ENCODE results near the gene AMACR.

Gene AMACR

GRCh38 chr5:34008802-34009201 is 952 bp upstream of the AMACR start:
- no peak for DNase-seq (ENCODE audit: low read depth in 2 of 2, low spot score in 1 of 2)

- no peak for DNase-seq (ENCODE audit: low read depth in 2 of 2, low spot score in 1 of 2)
Measured at GRCh38 chr5:34007201-34007620, 639 bp downstream of the AMACR start.

- no peak for DNase-seq (ENCODE audit: low read depth in 2 of 2, low spot score in 1 of 2)
Measured at GRCh38 chr5:34005681-34006080, 2.2 kb downstream of the AMACR start.

- no peak for DNase-seq (ENCODE audit: low read depth in 2 of 2, low spot score in 1 of 2)
Measured at GRCh38 chr5:34005211-34005610, 2.6 kb downstream of the AMACR start.

- DNase-seq (ENCODE audit: low read depth in 2 of 2, low spot score in 1 of 2) = no peak
Measured at GRCh38 chr5:34003941-34004340, 3.9 kb downstream of the AMACR start.

GRCh38 chr5:34002629-34003328 is 5.1 kb downstream of the AMACR start:
- DNase-seq (ENCODE audit: low read depth in 2 of 2, low spot score in 1 of 2) = no peak

- no peak for DNase-seq (ENCODE audit: low read depth in 2 of 2, low spot score in 1 of 2)
Measured at GRCh38 chr5:34001241-34001841, 6.5 kb downstream of the AMACR start.

GRCh38 chr5:33999978-34000377 is 7.9 kb downstream of the AMACR start:
- no peak for DNase-seq (ENCODE audit: low read depth in 2 of 2, low spot score in 1 of 2)

- no peak for DNase-seq (ENCODE audit: low read depth in 2 of 2, low spot score in 1 of 2)
Measured at GRCh38 chr5:33997331-33997983, 10.4 kb downstream of the AMACR start.

GRCh38 chr5:33995865-33996264 is 12.0 kb downstream of the AMACR start:
- no peak for DNase-seq (ENCODE audit: low read depth in 2 of 2, low spot score in 1 of 2)

- no peak for DNase-seq (ENCODE audit: low read depth in 2 of 2, low spot score in 1 of 2)
Measured at GRCh38 chr5:33994845-33995244, 13.0 kb downstream of the AMACR start.

- DNase-seq (ENCODE audit: low read depth in 2 of 2, low spot score in 1 of 2) = no peak
Measured at GRCh38 chr5:33992864-33993263, 15.0 kb downstream of the AMACR start.

GRCh38 chr5:33985447-33985846 is 22.4 kb downstream of the AMACR start:
- DNase-seq (ENCODE audit: low read depth in 2 of 2, low spot score in 1 of 2) = no peak

GRCh38 chr5:33984671-33985124 is 23.2 kb downstream of the AMACR start, which contains the start of gene SLC45A2:
Gene SLC45A2, minus strand, starts transcription at chr5:33984693. Its CDS starts 110 bp downstream, at chr5:33984583.
- DNase-seq (ENCODE audit: low read depth in 2 of 2, low spot score in 1 of 2) = no peak

- no peak for DNase-seq (ENCODE audit: low read depth in 2 of 2, low spot score in 1 of 2)
Measured at GRCh38 chr5:33984178-33984577, 23.7 kb downstream of the AMACR start.

- DNase-seq (ENCODE audit: low read depth in 2 of 2, low spot score in 1 of 2) = no peak
Measured at GRCh38 chr5:33981408-33982162, 26.3 kb downstream of the AMACR start.

GRCh38 chr5:33980030-33980429 is 27.8 kb downstream of the AMACR start:
- DNase-seq (ENCODE audit: low read depth in 2 of 2, low spot score in 1 of 2) = no peak

GRCh38 chr5:33978306-33978705 is 29.5 kb downstream of the AMACR start:
- no peak for DNase-seq (ENCODE audit: low read depth in 2 of 2, low spot score in 1 of 2)

- no peak for DNase-seq (ENCODE audit: low read depth in 2 of 2, low spot score in 1 of 2)
Measured at GRCh38 chr5:33976307-33976706, 31.5 kb downstream of the AMACR start.

- no peak for DNase-seq (ENCODE audit: low read depth in 2 of 2, low spot score in 1 of 2)
Measured at GRCh38 chr5:33975852-33976251, 32.0 kb downstream of the AMACR start.

GRCh38 chr5:33973271-33973670 is 34.6 kb downstream of the AMACR start:
- DNase-seq (ENCODE audit: low read depth in 2 of 2, low spot score in 1 of 2) = no peak
